K562 (cell line): ENCODE data around the gene NPR2. TPM values are rescaled to one million over a fixed set of nuclear protein-coding genes. Genes with fewer than 3 reads are reported as not detected.

Source experiments
- CC2D1A ChIP-seq: fragments of 450-650 bp; IDR thresholded peaks from 2 replicates; pipeline ENCODE4 v1.6.1; 2017; ENCODE audit warnings: mild to moderate bottlenecking
- CREB1 ChIP-seq, 2 experiments: sonication (generic) in 1 of 2; formaldehyde crosslinking in 1 of 2; IDR thresholded peaks; 2 replicates each; pipeline versions ENCODE4 v1.6.1 to v1.8.0; 2012 to 2022; ENCODE audit warnings: inconsistent platforms in 1 of 2, mild to moderate bottlenecking in 1 of 2, missing genetic modification reagents in 1 of 2, moderate library complexity in 1 of 2
- ETV5 ChIP-seq: sonication (generic); formaldehyde crosslinking; IDR thresholded peaks from 2 replicates; pipeline ENCODE4 v1.4.0; 2020; ENCODE audit warnings: low read depth, mild to moderate bottlenecking, missing genetic modification reagents
- FOXM1 ChIP-seq, 2 experiments: fragments of 450-650 bp in 1 of 2; sonication (generic) in 1 of 2; formaldehyde crosslinking in 1 of 2; IDR thresholded peaks; 2 replicates each; pipeline versions ENCODE4 v1.6.1 to v1.9.0; 2017 to 2022; ENCODE audit warnings: low read depth in 2 of 2, mild to moderate bottlenecking in 2 of 2, missing genetic modification reagents in 1 of 2, moderate library complexity in 1 of 2
- HLTF ChIP-seq: fragments of 450-650 bp; IDR thresholded peaks from 2 replicates; pipeline ENCODE4 v1.6.1; 2016
- MEIS2 ChIP-seq: fragments of 450-650 bp; IDR thresholded peaks from 2 replicates; pipeline ENCODE4 v1.6.1; 2014; ENCODE audit warnings: mild to moderate bottlenecking; ENCODE audit not compliant: partially characterized antibody
- NBN ChIP-seq: fragments of 450-650 bp; IDR thresholded peaks from 2 replicates; pipeline ENCODE4 v1.6.1; 2016; ENCODE audit warnings: low read depth, mild to moderate bottlenecking
- NFATC3 ChIP-seq: fragments of 450-650 bp; IDR thresholded peaks from 2 replicates; pipeline ENCODE4 v1.6.1; 2017; ENCODE audit warnings: mild to moderate bottlenecking
- THRB ChIP-seq: fragments of 450-650 bp; formaldehyde crosslinking; conservative IDR thresholded peaks from 2 replicates; pipeline ENCODE4 v1.4.0; 2022; ENCODE audit warnings: mild to moderate bottlenecking, missing genetic modification characterization
- UBTF ChIP-seq, 2 experiments: IDR thresholded peaks; 2 replicates each; pipeline ENCODE4 v1.6.1; 2012; ENCODE audit warnings: improper control_type of control experiment in 2 of 2, low read depth in 2 of 2, low read length in 2 of 2, borderline replicate concordance in 1 of 2
- ZNF143 ChIP-seq: sonication (generic); formaldehyde crosslinking; IDR thresholded peaks from 2 replicates; pipeline ENCODE4 v1.9.0; 2022; ENCODE audit warnings: mild to moderate bottlenecking, missing genetic modification reagents
- polyA plus RNA-seq, 8 experiments: library from polyadenylated mRNA; depleted of rRNA in 4 of 8; stranded (reverse) in 5 of 8; unstranded in 3 of 8; fragments of >200 nt; fragmentation: Nextera tagmentation in 2 of 8; fragmentation: Illumina TruSeq in 1 of 8; extraction: Ambion mirVana in 2 of 8; extraction: Trizol in 1 of 8; gene quantifications; 2 replicates each; pipeline versions ENCODE4 v1.2.1 to v1.2.3, GENCODE V29; 2011 to 2014; ENCODE audit warnings: inconsistent platforms in 1 of 8, missing spikeins in 1 of 8
- total RNA-seq, 7 experiments: library from RNA; depleted of rRNA in 6 of 7; stranded (reverse); fragments of >200 nt in 6 of 7; fragmentation: Illumina TruSeq in 2 of 7; extraction: Trizol in 2 of 7; gene quantifications; 2 replicates each; pipeline versions ENCODE4 v1.2.1 to v1.2.3, GENCODE V29; 2011 to 2021; ENCODE audit warnings: low replicate concordance in 1 of 7
- TF ChIP-seq, protein P1 (sequence below), 2 experiments: fragments of 450-650 bp in 1 of 2; sonication (generic) in 1 of 2; formaldehyde crosslinking in 1 of 2; IDR thresholded peaks in 1 of 2; conservative IDR thresholded peaks in 1 of 2; 2 replicates each; pipeline versions ENCODE4 v1.6.1 to v1.8.1; 2016 to 2023; ENCODE audit warnings: mild to moderate bottlenecking in 2 of 2, moderate library complexity in 2 of 2, inconsistent platforms in 1 of 2, missing genetic modification reagents in 1 of 2
- TF ChIP-seq, protein P2 (sequence below), 2 experiments: fragments of 150-350 bp in 1 of 2; IDR thresholded peaks; 2 replicates each; pipeline ENCODE4 v1.6.1; 2012 to 2016; ENCODE audit warnings: low read depth in 2 of 2, low read length in 2 of 2, mild to moderate bottlenecking in 1 of 2, moderate library complexity in 1 of 2
- TF ChIP-seq, protein P3 (sequence below): IDR thresholded peaks from 2 replicates; pipeline ENCODE4 v1.6.1; 2014; ENCODE audit warnings: antibody characterized with exemption

NPR2 gene
- total and polyA plus RNA-seq, 9 of the 15 experiments (the other 6 are each of a cell fraction or from before 2014, with no cell fraction given), result 2.4 to 12.9 (median 6.0) TPM

DNA sequence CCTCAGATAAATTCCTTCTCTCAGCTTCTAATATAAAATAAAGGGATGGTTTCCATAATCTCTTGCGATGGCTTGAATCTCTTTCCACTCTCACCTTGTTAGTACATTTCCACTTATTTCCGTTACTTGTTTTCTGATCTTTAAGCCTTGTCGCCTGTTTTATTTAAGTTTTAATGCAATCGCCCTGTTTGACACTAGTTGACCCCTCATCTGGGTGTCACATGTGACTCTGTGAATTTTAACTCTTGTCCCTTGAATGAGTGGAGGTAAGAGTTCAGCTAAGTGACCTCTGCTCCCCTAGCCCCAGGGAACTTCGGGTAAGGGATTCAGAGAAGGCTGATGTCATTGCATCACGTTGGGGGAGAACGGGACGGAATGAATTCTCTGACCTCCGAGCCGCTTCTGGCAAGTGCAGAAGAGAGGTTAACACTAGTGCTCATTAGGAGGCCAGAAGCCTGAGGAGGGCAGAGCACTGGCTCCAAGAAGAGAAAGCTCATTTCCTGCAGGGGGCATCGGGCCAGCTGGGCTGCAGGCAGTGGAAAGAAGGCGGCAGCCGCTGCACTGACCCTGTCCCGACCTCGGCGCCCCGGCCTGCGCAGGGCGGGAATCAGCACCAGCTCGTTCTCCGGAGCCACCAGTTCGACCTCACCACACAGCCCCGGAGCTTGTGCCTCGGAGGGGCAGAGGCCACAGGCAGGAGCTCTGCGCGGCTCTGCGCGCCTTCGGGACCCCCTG, 22.9 kb downstream of the NPR2 start (continued):
- TF ChIP-seq, protein P1, sequence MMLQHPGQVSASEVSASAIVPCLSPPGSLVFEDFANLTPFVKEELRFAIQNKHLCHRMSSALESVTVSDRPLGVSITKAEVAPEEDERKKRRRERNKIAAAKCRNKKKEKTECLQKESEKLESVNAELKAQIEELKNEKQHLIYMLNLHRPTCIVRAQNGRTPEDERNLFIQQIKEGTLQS (IDR thresholded peaks at IDR 0.05), result peak; percentile 91
- TF ChIP-seq, protein P1 (CRISPR knock-in tag; conservative IDR thresholded peaks at IDR 0.05), result no peak
- 0 out of 2 replicates have a peak, but pooled peaks have one; percentile 2 for TF ChIP-seq ETV5 (CRISPR knock-in tag)
- TF ChIP-seq UBTF (IDR thresholded peaks at IDR 0.05; ENCODE audit: borderline replicate concordance in 1 of 2, low read depth in 2 of 2, low read length in 2 of 2), result no peak
- TF ChIP-seq ZNF143 (CRISPR knock-in tag), result 0 out of 2 replicates have a peak, but pooled peaks have one; percentile 38
- no peak for TF ChIP-seq NFATC3
- no peak for TF ChIP-seq NBN
- no peak for TF ChIP-seq HLTF
- TF ChIP-seq CC2D1A, result no peak
- peak; percentile 6; the same call in 1 of the 2 replicates for TF ChIP-seq FOXM1 (IDR thresholded peaks at IDR 0.05; ENCODE audit: low read depth)
- 0 out of 2 replicates have a peak, but pooled peaks have one; percentile 8 for TF ChIP-seq FOXM1 (CRISPR knock-in tag; IDR thresholded peaks at IDR 0.05; ENCODE audit: low read depth)
- TF ChIP-seq THRB (CRISPR knock-in tag), result no peak
- no peak for TF ChIP-seq CREB1 (IDR thresholded peaks at IDR 0.05)
- no peak for TF ChIP-seq CREB1 (CRISPR knock-in tag; IDR thresholded peaks at IDR 0.05)
- no peak for TF ChIP-seq MEIS2
- TF ChIP-seq, protein P2, sequence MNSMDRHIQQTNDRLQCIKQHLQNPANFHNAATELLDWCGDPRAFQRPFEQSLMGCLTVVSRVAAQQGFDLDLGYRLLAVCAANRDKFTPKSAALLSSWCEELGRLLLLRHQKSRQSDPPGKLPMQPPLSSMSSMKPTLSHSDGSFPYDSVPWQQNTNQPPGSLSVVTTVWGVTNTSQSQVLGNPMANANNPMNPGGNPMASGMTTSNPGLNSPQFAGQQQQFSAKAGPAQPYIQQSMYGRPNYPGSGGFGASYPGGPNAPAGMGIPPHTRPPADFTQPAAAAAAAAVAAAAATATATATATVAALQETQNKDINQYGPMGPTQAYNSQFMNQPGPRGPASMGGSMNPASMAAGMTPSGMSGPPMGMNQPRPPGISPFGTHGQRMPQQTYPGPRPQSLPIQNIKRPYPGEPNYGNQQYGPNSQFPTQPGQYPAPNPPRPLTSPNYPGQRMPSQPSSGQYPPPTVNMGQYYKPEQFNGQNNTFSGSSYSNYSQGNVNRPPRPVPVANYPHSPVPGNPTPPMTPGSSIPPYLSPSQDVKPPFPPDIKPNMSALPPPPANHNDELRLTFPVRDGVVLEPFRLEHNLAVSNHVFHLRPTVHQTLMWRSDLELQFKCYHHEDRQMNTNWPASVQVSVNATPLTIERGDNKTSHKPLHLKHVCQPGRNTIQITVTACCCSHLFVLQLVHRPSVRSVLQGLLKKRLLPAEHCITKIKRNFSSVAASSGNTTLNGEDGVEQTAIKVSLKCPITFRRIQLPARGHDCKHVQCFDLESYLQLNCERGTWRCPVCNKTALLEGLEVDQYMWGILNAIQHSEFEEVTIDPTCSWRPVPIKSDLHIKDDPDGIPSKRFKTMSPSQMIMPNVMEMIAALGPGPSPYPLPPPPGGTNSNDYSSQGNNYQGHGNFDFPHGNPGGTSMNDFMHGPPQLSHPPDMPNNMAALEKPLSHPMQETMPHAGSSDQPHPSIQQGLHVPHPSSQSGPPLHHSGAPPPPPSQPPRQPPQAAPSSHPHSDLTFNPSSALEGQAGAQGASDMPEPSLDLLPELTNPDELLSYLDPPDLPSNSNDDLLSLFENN (IDR thresholded peaks at IDR 0.05; ENCODE audit: low read depth in 2 of 2, low read length in 2 of 2), result no peak
- TF ChIP-seq, protein P3, sequence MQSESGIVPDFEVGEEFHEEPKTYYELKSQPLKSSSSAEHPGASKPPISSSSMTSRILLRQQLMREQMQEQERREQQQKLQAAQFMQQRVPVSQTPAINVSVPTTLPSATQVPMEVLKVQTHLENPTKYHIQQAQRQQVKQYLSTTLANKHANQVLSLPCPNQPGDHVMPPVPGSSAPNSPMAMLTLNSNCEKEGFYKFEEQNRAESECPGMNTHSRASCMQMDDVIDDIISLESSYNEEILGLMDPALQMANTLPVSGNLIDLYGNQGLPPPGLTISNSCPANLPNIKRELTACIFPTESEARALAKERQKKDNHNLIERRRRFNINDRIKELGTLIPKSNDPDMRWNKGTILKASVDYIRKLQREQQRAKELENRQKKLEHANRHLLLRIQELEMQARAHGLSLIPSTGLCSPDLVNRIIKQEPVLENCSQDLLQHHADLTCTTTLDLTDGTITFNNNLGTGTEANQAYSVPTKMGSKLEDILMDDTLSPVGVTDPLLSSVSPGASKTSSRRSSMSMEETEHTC, result no peak
